ENCODE data around the gene SMIM15. TPM values are rescaled to one million over a fixed set of nuclear protein-coding genes. Genes with fewer than 3 reads are reported as not detected.
"Not testable (repeated sequence)": the region's sequence is repeated elsewhere in the genome, so short reads cannot be mapped to it uniquely, and the experiment has no call there.

The SMIM15 gene
- total RNA-seq, 3 donors from 2014 or later = 63.5 to 104 (median 79.2) TPM

DNA sequence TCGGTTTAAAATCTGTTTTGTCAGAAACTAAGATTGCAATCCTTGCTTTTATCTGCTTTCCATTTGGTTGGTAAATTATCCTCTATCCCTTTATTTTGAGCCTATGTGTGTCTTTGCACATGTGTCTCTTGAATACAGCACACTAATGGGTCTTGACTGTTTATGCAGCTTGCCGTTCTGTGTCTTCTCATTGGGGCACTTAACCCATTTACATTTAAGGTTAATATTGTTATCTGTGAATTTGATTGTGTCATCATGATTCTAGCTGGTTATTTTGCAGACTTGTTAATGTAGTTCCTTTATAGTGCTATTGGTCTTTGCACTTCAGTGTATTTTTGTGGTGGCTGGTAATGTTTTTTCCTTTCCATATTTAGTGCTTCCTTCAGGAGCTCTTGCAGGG is 36.3 kb upstream of the SMIM15 start:
- TF ChIP-seq, protein P1, sequence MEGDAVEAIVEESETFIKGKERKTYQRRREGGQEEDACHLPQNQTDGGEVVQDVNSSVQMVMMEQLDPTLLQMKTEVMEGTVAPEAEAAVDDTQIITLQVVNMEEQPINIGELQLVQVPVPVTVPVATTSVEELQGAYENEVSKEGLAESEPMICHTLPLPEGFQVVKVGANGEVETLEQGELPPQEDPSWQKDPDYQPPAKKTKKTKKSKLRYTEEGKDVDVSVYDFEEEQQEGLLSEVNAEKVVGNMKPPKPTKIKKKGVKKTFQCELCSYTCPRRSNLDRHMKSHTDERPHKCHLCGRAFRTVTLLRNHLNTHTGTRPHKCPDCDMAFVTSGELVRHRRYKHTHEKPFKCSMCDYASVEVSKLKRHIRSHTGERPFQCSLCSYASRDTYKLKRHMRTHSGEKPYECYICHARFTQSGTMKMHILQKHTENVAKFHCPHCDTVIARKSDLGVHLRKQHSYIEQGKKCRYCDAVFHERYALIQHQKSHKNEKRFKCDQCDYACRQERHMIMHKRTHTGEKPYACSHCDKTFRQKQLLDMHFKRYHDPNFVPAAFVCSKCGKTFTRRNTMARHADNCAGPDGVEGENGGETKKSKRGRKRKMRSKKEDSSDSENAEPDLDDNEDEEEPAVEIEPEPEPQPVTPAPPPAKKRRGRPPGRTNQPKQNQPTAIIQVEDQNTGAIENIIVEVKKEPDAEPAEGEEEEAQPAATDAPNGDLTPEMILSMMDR (IDR thresholded peaks at IDR 0.05) = no peak
- H3K4me1 ChIP-seq (ENCODE audit: low read depth) = no peaks in the 10 kb centered on the region
- no peaks in the 10 kb centered on the region for H3K9me3 ChIP-seq
- ATAC-seq = no peak
- no peak for DNase-seq
- intact Hi-C loops (cut with DNase I, micrococcal nuclease) = no loop called here
- H3K4me3 ChIP-seq = no peak overlapping the region
- no peaks in the 10 kb centered on the region for H3K36me3 ChIP-seq (ENCODE audit: low read depth)

GRCh38 chr5:61187826-61188225 is 25.6 kb upstream of the SMIM15 start:
- H3K36me3 ChIP-seq (ENCODE audit: low read depth); DNase-seq; H3K4me3 ChIP-seq; H3K9me3 ChIP-seq; H3K4me1 ChIP-seq (ENCODE audit: low read depth); intact Hi-C loops (cut with DNase I, micrococcal nuclease); ATAC-seq: not testable (repeated sequence)

- ATAC-seq; intact Hi-C loops (cut with DNase I, micrococcal nuclease): not testable (repeated sequence)
Observed at GRCh38 chr5:61187352-61187751, 25.1 kb upstream of the SMIM15 start.

DNA sequence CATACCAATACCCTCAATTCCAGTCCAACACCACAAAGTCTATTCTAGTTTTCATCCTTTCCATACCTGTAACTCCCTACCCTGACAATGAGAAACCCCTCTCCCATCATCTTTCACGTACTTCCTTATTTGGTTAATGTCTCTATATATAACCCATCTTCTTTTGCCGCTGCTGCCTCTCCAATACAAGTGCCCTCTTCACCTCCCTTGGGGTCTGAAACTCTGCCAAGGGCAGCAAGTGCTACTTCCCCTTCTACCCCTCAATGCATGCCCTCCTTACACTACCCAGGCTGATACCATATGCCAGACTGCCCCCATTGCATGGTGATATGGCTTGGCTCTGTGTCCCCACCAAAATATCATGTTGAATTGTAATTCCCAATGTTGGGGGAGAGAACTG is 24.4 kb upstream of the SMIM15 start:
- Histone ChIP-seq H3K9me3 (no peaks in the 10 kb centered on the region), H3K4me3 (no peak overlapping the region), H3K36me3 (ENCODE audit: low read depth) (no peaks in the 10 kb centered on the region), H3K4me1 (ENCODE audit: low read depth) (no peaks in the 10 kb centered on the region)
- ATAC-seq = no peak
- intact Hi-C loops (cut with DNase I, micrococcal nuclease) = no loop called here
- TF ChIP-seq, protein P1 (IDR thresholded peaks at IDR 0.05) = no peak
- no peak for DNase-seq

More at GRCh38 chr5:61187352-61187751, 25.1 kb upstream of the SMIM15 start:
- DNase-seq; H3K4me1 ChIP-seq (ENCODE audit: low read depth); H3K36me3 ChIP-seq (ENCODE audit: low read depth); H3K9me3 ChIP-seq; H3K4me3 ChIP-seq: not testable (repeated sequence)

- no peaks in the 10 kb centered on the region for H3K9me3 ChIP-seq
- intact Hi-C loops (cut with DNase I, micrococcal nuclease) = no loop called here
- TF ChIP-seq, protein P1 (IDR thresholded peaks at IDR 0.05) = no peak
Observed at GRCh38 chr5:61184708-61185107, 22.4 kb upstream of the SMIM15 start.

GRCh38 chr5:61183538-61183937 is 21.3 kb upstream of the SMIM15 start:
- Histone ChIP-seq H3K9me3 (no peaks in the 10 kb centered on the region), H3K36me3 (ENCODE audit: low read depth) (no peaks in the 10 kb centered on the region), H3K4me1 (ENCODE audit: low read depth) (no peaks in the 10 kb centered on the region), H3K4me3 (no peak overlapping the region)
- DNase-seq (no peak), ATAC-seq (no peak)
- TF ChIP-seq, protein P1 (IDR thresholded peaks at IDR 0.05) = no peak
- intact Hi-C loops (cut with DNase I, micrococcal nuclease) = no loop called here

More at GRCh38 chr5:61184708-61185107, 22.4 kb upstream of the SMIM15 start:
- no peaks in the 10 kb centered on the region for H3K36me3 ChIP-seq (ENCODE audit: low read depth)
- ATAC-seq (no peak), DNase-seq (no peak)
- H3K4me3 ChIP-seq = no peak overlapping the region
- H3K4me1 ChIP-seq (ENCODE audit: low read depth) = no peaks in the 10 kb centered on the region

DNA sequence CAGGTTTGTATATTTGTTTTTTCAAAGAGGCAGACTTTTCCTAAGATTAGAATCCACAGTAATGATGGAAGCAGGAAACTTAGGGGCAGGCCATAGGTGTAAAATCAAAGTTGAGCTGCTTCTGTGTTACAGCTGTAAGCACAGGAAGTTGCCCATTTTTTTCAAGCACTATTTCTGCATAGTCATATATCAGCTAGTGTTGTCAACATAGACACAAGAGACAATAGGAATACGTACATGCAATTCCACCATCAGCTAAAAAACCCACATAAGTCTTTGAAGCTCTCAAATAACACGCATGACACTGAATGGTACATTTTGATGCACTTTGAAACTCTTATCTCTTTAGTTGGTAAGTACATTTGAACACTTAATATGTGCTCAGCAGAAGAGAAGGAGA is 20.2 kb upstream of the SMIM15 start:
- intact Hi-C loops (cut with DNase I, micrococcal nuclease) = no loop called here
- Histone ChIP-seq H3K4me1 (ENCODE audit: low read depth) (no peaks in the 10 kb centered on the region), H3K36me3 (ENCODE audit: low read depth) (no peaks in the 10 kb centered on the region), H3K9me3 (no peaks in the 10 kb centered on the region), H3K4me3 (no peak overlapping the region)
- DNase-seq = no peak
- TF ChIP-seq, protein P1 (IDR thresholded peaks at IDR 0.05) = no peak
- ATAC-seq = no peak
